ENCODE data around the gene MRPS16. TPM values are rescaled to one million over a fixed set of nuclear protein-coding genes. Genes with fewer than 3 reads are reported as not detected.

MRPS16 gene
- total and polyA plus RNA-seq, 2 donors (not counting 1 experiment from before 2014, with no cell fraction given), result 27.7 to 49.6 TPM

- DNase-seq, result no peak
- Mint-ChIP-seq H3K9me3 (ENCODE audit: insufficient read depth) (no peaks in the 10 kb centered on the region), H3K4me1 (no peaks in the 10 kb centered on the region), H3K27me3 (no peaks in the 10 kb centered on the region), H3K4me3 (no peak overlapping the region), H3K27ac (no peak overlapping the region)
- H4K20me1 ChIP-seq (ENCODE audit: control insufficient read depth, insufficient read depth, low read length, poor library complexity, severe bottlenecking), result no peaks in the 10 kb centered on the region
- no peaks in the 10 kb centered on the region for H3K79me2 ChIP-seq (ENCODE audit: control insufficient read depth, insufficient read depth, low read length)
- POLR2A ChIA-PET, result no interaction called here
- CTCF ChIA-PET, result no interaction called here
- 93% methylated on average over 2 of the region's 3 CpGs for WGBS (ENCODE audit: insufficient coverage)
- no peak overlapping the region for H3K27ac ChIP-seq (ENCODE audit: low read length in 2 of 2)
- no peak overlapping the region for H3K4me3 ChIP-seq (ENCODE audit: control extremely low read depth in 1 of 5, extremely low read depth in 1 of 5, insufficient read depth in 1 of 5, low read depth in 2 of 5, low read length in 4 of 5)
- H3K4me1 ChIP-seq (ENCODE audit: control insufficient read depth in 2 of 2, insufficient read depth in 2 of 2, low read length in 2 of 2), result no peaks in the 10 kb centered on the region
- H3K36me3 ChIP-seq (replicated peaks in 1 of 2; ENCODE audit: control extremely low read depth in 1 of 2, control insufficient read depth in 1 of 2, extremely low read depth in 1 of 2, insufficient read depth in 2 of 2, low read length in 1 of 2), result peaks cover 0 to 3% of the 10 kb centered on the region in 2 experiments
- TF ChIP-seq EZH2 (IDR thresholded peaks at IDR 0.05; ENCODE audit: borderline replicate concordance, insufficient read depth, low read depth, low read length, poor library complexity, severe bottlenecking) (no peak), CTCF (IDR thresholded peaks at IDR 0.05) (no peak)
- no peak overlapping the region for H3K9ac ChIP-seq (ENCODE audit: low read length)
- intact Hi-C loops (cut with micrococcal nuclease), result no loop called here
- no peak overlapping the region for H3K4me2 ChIP-seq (replicated peaks; ENCODE audit: low read depth, low read length, poor library complexity, severe bottlenecking)
- ATAC-seq (ENCODE audit: low read depth), result no peak
- H2AFZ ChIP-seq (ENCODE audit: insufficient read depth, low read depth, low read length, poor library complexity, severe bottlenecking), result no peak overlapping the region
- no peaks in the 10 kb centered on the region for H3K27me3 ChIP-seq (replicated peaks in 1 of 4; ENCODE audit: control extremely low read depth in 1 of 4, control insufficient read depth in 3 of 4, insufficient read depth in 4 of 4, low read length in 3 of 4)
- H3K9me3 ChIP-seq (ENCODE audit: control extremely low read depth in 1 of 3, control insufficient read depth in 2 of 3, insufficient read depth in 1 of 3, low read length in 2 of 3), result no peaks in the 10 kb centered on the region
Observed at GRCh38 chr10:73205081-73205480, 47.4 kb downstream of the MRPS16 start.

Small RNAs within 50 kb of the gene (small RNA-seq; reads per million reads assigned to genes)
- gene RNU6-833P (ENCODE audit: insufficient read length, low read depth, low replicate concordance), result not detected

Other genes with a start within 250 kb of the MRPS16 start
- gene P4HA1, start 155.8 kb downstream of the MRPS16 start, total RNA-seq, result 19.0 and 21.8 TPM in 2 replicates
- 12.8 and 24.0 TPM in 2 replicates for gene P4HA1, start 155.8 kb downstream of the MRPS16 start, polyA plus RNA-seq
- gene NUDT13, start 142.2 kb downstream of the MRPS16 start, total RNA-seq, result 4.5 TPM in 2 replicates
- 2.5 and 3.4 TPM in 2 replicates for gene NUDT13, start 142.2 kb downstream of the MRPS16 start, polyA plus RNA-seq
- 37.1 and 38.8 TPM in 2 replicates for gene ECD, start 84.6 kb downstream of the MRPS16 start, total RNA-seq
- gene ECD, start 84.6 kb downstream of the MRPS16 start, polyA plus RNA-seq, result 15.7 and 20.8 TPM in 2 replicates
- gene FAM149B1, start 84.5 kb downstream of the MRPS16 start, total RNA-seq, result 22.5 and 25.9 TPM in 2 replicates
- gene FAM149B1, start 84.5 kb downstream of the MRPS16 start, polyA plus RNA-seq, result 24.2 and 24.3 TPM in 2 replicates
- gene DNAJC9, start 5.4 kb downstream of the MRPS16 start, total RNA-seq, result 25.6 and 28.2 TPM in 2 replicates
- 11.8 and 15.8 TPM in 2 replicates for gene DNAJC9, start 5.4 kb downstream of the MRPS16 start, polyA plus RNA-seq
- gene CFAP70, start 106.2 kb upstream of the MRPS16 start, total RNA-seq, result 2.9 and 3.6 TPM in 2 replicates
- gene CFAP70, start 106.2 kb upstream of the MRPS16 start, polyA plus RNA-seq, result 1.6 and 2.5 TPM in 2 replicates
- gene ANXA7, start 161.4 kb upstream of the MRPS16 start, total RNA-seq, result 86.7 and 90.0 TPM in 2 replicates
- gene ANXA7, start 161.4 kb upstream of the MRPS16 start, polyA plus RNA-seq, result 39.7 and 43.4 TPM in 2 replicates
- gene MSS51, start 180.9 kb upstream of the MRPS16 start, total RNA-seq, result 6.3 and 6.4 TPM in 2 replicates
- gene MSS51, start 180.9 kb upstream of the MRPS16 start, polyA plus RNA-seq, result 4.7 and 5.1 TPM in 2 replicates
- gene PPP3CB, start 243.4 kb upstream of the MRPS16 start, total RNA-seq, result 51.2 and 52.8 TPM in 2 replicates
- 15.9 and 32.2 TPM in 2 replicates for gene PPP3CB, start 243.4 kb upstream of the MRPS16 start, polyA plus RNA-seq